ENCODE results near the gene HMGN2. TPM values are rescaled to one million over a fixed set of nuclear protein-coding genes. Genes with fewer than 3 reads are reported as not detected.

HMGN2 gene
- total and polyA plus RNA-seq, 2 donors (not counting 1 experiment from before 2014, with no cell fraction given) = 326 to 457 TPM

DNA sequence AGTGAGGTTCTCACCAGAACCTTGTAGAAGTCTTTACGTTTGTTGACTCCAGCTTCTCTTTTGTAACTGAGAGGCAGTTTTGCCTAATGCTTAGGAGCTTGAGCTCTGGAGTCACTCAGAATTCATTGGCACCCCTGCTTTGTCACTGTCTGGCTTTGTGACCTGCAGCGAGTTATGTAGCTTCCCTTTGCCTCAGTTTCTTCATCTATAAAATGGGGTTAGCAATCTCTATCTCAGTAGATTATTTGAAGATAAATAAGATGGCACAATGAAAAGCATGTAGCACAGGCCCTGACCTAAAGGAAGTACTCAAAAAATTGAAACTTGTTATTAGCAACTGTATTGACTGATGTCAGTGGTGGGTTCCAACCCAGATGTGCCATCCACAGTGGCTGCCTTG is 32.0 kb upstream of the HMGN2 start:
- no peaks in the 10 kb centered on the region for H4K20me1 ChIP-seq (ENCODE audit: control insufficient read depth, insufficient read depth, low read length, poor library complexity, severe bottlenecking)
- no peak for ATAC-seq (ENCODE audit: low read depth)
- 100% methylated on average over 1 of the region's 2 CpGs for WGBS (ENCODE audit: insufficient coverage)
- Mint-ChIP-seq H3K27ac (no peak overlapping the region), H3K4me1 (no peaks in the 10 kb centered on the region), H3K27me3 (no peaks in the 10 kb centered on the region), H3K9me3 (ENCODE audit: insufficient read depth) (no peaks in the 10 kb centered on the region), H3K4me3 (no peak overlapping the region)
- H3K27me3 ChIP-seq (replicated peaks in 1 of 4; ENCODE audit: control extremely low read depth in 1 of 4, control insufficient read depth in 3 of 4, insufficient read depth in 4 of 4, low read length in 3 of 4) = no peaks in the 10 kb centered on the region
- H3K27ac ChIP-seq (ENCODE audit: low read length in 2 of 2) = no peak overlapping the region
- TF ChIP-seq, protein P1, sequence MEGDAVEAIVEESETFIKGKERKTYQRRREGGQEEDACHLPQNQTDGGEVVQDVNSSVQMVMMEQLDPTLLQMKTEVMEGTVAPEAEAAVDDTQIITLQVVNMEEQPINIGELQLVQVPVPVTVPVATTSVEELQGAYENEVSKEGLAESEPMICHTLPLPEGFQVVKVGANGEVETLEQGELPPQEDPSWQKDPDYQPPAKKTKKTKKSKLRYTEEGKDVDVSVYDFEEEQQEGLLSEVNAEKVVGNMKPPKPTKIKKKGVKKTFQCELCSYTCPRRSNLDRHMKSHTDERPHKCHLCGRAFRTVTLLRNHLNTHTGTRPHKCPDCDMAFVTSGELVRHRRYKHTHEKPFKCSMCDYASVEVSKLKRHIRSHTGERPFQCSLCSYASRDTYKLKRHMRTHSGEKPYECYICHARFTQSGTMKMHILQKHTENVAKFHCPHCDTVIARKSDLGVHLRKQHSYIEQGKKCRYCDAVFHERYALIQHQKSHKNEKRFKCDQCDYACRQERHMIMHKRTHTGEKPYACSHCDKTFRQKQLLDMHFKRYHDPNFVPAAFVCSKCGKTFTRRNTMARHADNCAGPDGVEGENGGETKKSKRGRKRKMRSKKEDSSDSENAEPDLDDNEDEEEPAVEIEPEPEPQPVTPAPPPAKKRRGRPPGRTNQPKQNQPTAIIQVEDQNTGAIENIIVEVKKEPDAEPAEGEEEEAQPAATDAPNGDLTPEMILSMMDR (IDR thresholded peaks at IDR 0.05) = no peak
- TF ChIP-seq EZH2 (IDR thresholded peaks at IDR 0.05; ENCODE audit: borderline replicate concordance, insufficient read depth, low read depth, low read length, poor library complexity, severe bottlenecking) = no peak
- H3K4me2 ChIP-seq (replicated peaks; ENCODE audit: low read depth, low read length, poor library complexity, severe bottlenecking) = no peak overlapping the region
- no peak overlapping the region for H3K4me3 ChIP-seq (ENCODE audit: control extremely low read depth in 1 of 5, extremely low read depth in 1 of 5, insufficient read depth in 1 of 5, low read depth in 2 of 5, low read length in 4 of 5)
- H3K4me1 ChIP-seq (ENCODE audit: control insufficient read depth in 2 of 2, insufficient read depth in 2 of 2, low read length in 2 of 2) = no peaks in the 10 kb centered on the region
- H3K79me2 ChIP-seq (ENCODE audit: control insufficient read depth, insufficient read depth, low read length) = peaks cover 22% of the 10 kb centered on the region
- CTCF ChIA-PET = no interaction called here
- peaks cover 8 to 78% of the 10 kb centered on the region in 2 experiments for H3K36me3 ChIP-seq (replicated peaks in 1 of 2; ENCODE audit: control extremely low read depth in 1 of 2, control insufficient read depth in 1 of 2, extremely low read depth in 1 of 2, insufficient read depth in 2 of 2, low read length in 1 of 2)
- no peak for DNase-seq
- no peaks in the 10 kb centered on the region for H3K9me3 ChIP-seq (ENCODE audit: control extremely low read depth in 1 of 3, control insufficient read depth in 2 of 3, insufficient read depth in 1 of 3, low read length in 2 of 3)
- H3K9ac ChIP-seq (ENCODE audit: low read length) = no peak overlapping the region
- no peak overlapping the region for H2AFZ ChIP-seq (ENCODE audit: insufficient read depth, low read depth, low read length, poor library complexity, severe bottlenecking)
- intact Hi-C loops (cut with micrococcal nuclease) = no loop called here
- POLR2A ChIA-PET = no interaction called here

DNA sequence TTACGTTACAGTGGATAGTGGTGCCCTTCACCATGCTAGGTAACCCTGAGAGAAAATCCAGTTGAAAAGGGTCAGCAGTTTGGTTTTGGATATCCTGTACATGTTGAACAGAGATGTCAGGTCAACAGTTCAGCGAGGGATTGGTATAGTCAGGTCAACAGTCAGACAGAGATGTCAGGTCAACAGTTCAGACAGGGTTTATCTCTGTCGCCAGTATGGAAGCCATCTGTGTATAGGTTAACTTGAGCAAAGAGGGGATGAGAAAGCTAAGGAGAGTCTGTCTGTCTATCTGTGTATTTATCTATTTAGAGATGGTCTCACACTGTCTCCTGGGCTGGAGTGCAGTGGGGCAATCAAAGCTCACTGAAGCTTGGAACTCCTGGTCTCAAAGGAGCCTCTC is 22.4 kb upstream of the HMGN2 start:
- Histone ChIP-seq H3K27ac (ENCODE audit: low read length in 2 of 2) (no peak overlapping the region), H2AFZ (ENCODE audit: insufficient read depth, low read depth, low read length, poor library complexity, severe bottlenecking) (no peak overlapping the region), H3K9ac (ENCODE audit: low read length) (no peak overlapping the region), H3K9me3 (ENCODE audit: control extremely low read depth in 1 of 3, control insufficient read depth in 2 of 3, insufficient read depth in 1 of 3, low read length in 2 of 3) (no peaks in the 10 kb centered on the region), H3K4me1 (ENCODE audit: control insufficient read depth in 2 of 2, insufficient read depth in 2 of 2, low read length in 2 of 2) (peaks cover 6% of the 10 kb centered on the region in 2 donors), H3K79me2 (ENCODE audit: control insufficient read depth, insufficient read depth, low read length) (no peaks in the 10 kb centered on the region), H3K4me3 (ENCODE audit: control extremely low read depth in 1 of 5, extremely low read depth in 1 of 5, insufficient read depth in 1 of 5, low read depth in 2 of 5, low read length in 4 of 5) (no peak overlapping the region), H3K4me2 (replicated peaks; ENCODE audit: low read depth, low read length, poor library complexity, severe bottlenecking) (no peak overlapping the region), H3K27me3 (replicated peaks in 1 of 4; ENCODE audit: control extremely low read depth in 1 of 4, control insufficient read depth in 3 of 4, insufficient read depth in 4 of 4, low read length in 3 of 4) (no peaks in the 10 kb centered on the region), H4K20me1 (ENCODE audit: control insufficient read depth, insufficient read depth, low read length, poor library complexity, severe bottlenecking) (no peaks in the 10 kb centered on the region), H3K36me3 (replicated peaks in 1 of 2; ENCODE audit: control extremely low read depth in 1 of 2, control insufficient read depth in 1 of 2, extremely low read depth in 1 of 2, insufficient read depth in 2 of 2, low read length in 1 of 2) (peaks cover 5 to 16% of the 10 kb centered on the region in 2 experiments)
- no peak for DNase-seq
- Mint-ChIP-seq H3K4me1 (peaks cover 16% of the 10 kb centered on the region), H3K27me3 (no peaks in the 10 kb centered on the region), H3K4me3 (no peak overlapping the region), H3K9me3 (ENCODE audit: insufficient read depth) (no peaks in the 10 kb centered on the region), H3K27ac (no peak overlapping the region)
- ChIA-PET CTCF (no interaction called here), POLR2A (no interaction called here)
- intact Hi-C loops (cut with micrococcal nuclease) = no loop called here
- ATAC-seq (ENCODE audit: low read depth) = no peak
- WGBS (ENCODE audit: insufficient coverage) = 100% methylated on average over 3 of the region's 3 CpGs
- no peak for TF ChIP-seq EZH2 (IDR thresholded peaks at IDR 0.05; ENCODE audit: borderline replicate concordance, insufficient read depth, low read depth, low read length, poor library complexity, severe bottlenecking)
- TF ChIP-seq, protein P1 (IDR thresholded peaks at IDR 0.05) = no peak

All from B cell (primary cell).